GM12878 (cell line): Measurements from ENCODE around the gene SMIM14.

Source experiments
- CTCF ChIP-seq, 3 experiments: IDR thresholded peaks in 2 of 3; conservative IDR thresholded peaks in 1 of 3; 2 replicates each; pipeline ENCODE4 v1.5.1; 2011; ENCODE audit warnings: low read depth in 3 of 3, low read length in 3 of 3, mild to moderate bottlenecking in 3 of 3, control low read depth in 2 of 3, moderate library complexity in 2 of 3, inconsistent platforms in 1 of 3, mixed read lengths in 1 of 3; ENCODE audit not compliant: control insufficient read depth in 2 of 3, insufficient read depth in 1 of 3; ENCODE audit errors: extremely low read depth in 1 of 3
- EP300 ChIP-seq, 2 experiments: fragments of 150-350 bp in 1 of 2; IDR thresholded peaks; 2 replicates each; pipeline ENCODE4 v1.6.1; 2011 to 2012; ENCODE audit warnings: low read depth in 2 of 2, low read length in 2 of 2, borderline replicate concordance in 1 of 2, improper control_type of control experiment in 1 of 2, inconsistent platforms in 1 of 2; ENCODE audit not compliant: control insufficient read depth in 1 of 2
- EZH2 ChIP-seq: IDR thresholded peaks from 2 replicates; pipeline ENCODE4 v1.6.1; 2012; ENCODE audit warnings: low read depth, mild to moderate bottlenecking, control low read depth, inconsistent platforms, low read length, borderline replicate concordance; ENCODE audit not compliant: control insufficient read depth
- POLR2A ChIP-seq: IDR thresholded peaks from 2 replicates; pipeline ENCODE4 v1.6.1; 2011; ENCODE audit warnings: low read depth, mild to moderate bottlenecking, low read length
- POLR2AphosphoS5 ChIP-seq: IDR thresholded peaks from 2 replicates; pipeline ENCODE4 v1.6.1; 2011; ENCODE audit warnings: mild to moderate bottlenecking, low read length, inconsistent platforms
- REST ChIP-seq: IDR thresholded peaks from 2 replicates; pipeline ENCODE4 v1.6.1; 2012; ENCODE audit warnings: mild to moderate bottlenecking, low read depth, low read length
- SREBF2 ChIP-seq: IDR thresholded peaks from 2 replicates; pipeline ENCODE4 v1.6.1; 2012; ENCODE audit warnings: mild to moderate bottlenecking, low read length
- SRF ChIP-seq, 2 experiments: IDR thresholded peaks; 2 replicates each; pipeline ENCODE4 v1.6.1; 2011; ENCODE audit warnings: low read depth in 2 of 2, low read length in 2 of 2, mild to moderate bottlenecking in 1 of 2, moderate library complexity in 1 of 2
- ZBED1 ChIP-seq: IDR thresholded peaks from 2 replicates; pipeline ENCODE4 v1.6.1; 2016; ENCODE audit warnings: borderline replicate concordance
- ZBTB33 ChIP-seq: fragments of 450-650 bp; IDR thresholded peaks from 2 replicates; pipeline ENCODE4 v1.6.1; 2017; ENCODE audit warnings: mild to moderate bottlenecking

- no peak for TF ChIP-seq POLR2AphosphoS5
- no peak for TF ChIP-seq EZH2
- TF ChIP-seq ZBTB33: no peak
- no peak for TF ChIP-seq ZBED1
- TF ChIP-seq REST: no peak
- TF ChIP-seq EP300 (IDR thresholded peaks at IDR 0.05; ENCODE audit: borderline replicate concordance in 1 of 2, control insufficient read depth in 1 of 2, low read depth in 2 of 2, low read length in 2 of 2): no peak
- no peak for TF ChIP-seq CTCF (IDR thresholded peaks at IDR 0.05 in 2 of 3, conservative IDR thresholded peaks at IDR 0.05 in 1 of 3; ENCODE audit: control insufficient read depth in 2 of 3, extremely low read depth in 1 of 3, insufficient read depth in 1 of 3, low read depth in 3 of 3, low read length in 3 of 3)
- no peak for TF ChIP-seq SREBF2
- no peak for TF ChIP-seq POLR2A
- TF ChIP-seq SRF (IDR thresholded peaks at IDR 0.05; ENCODE audit: low read depth in 2 of 2, low read length in 2 of 2): no peak
Measured at GRCh38 chr4:39620551-39621313, 17.9 kb downstream of the SMIM14 start.
